Activated effector memory CD4-positive, alpha-beta T cell treated with Interleukin-2 at 50 U/mL for 16 hours (primary cell): Measurements from ENCODE around the gene MYO3B.

Experiments
- DNase-seq: peaks from one replicate; pipeline ENCODE4 v3.0.0-alpha.2; 2020

The MYO3B gene, protein sequence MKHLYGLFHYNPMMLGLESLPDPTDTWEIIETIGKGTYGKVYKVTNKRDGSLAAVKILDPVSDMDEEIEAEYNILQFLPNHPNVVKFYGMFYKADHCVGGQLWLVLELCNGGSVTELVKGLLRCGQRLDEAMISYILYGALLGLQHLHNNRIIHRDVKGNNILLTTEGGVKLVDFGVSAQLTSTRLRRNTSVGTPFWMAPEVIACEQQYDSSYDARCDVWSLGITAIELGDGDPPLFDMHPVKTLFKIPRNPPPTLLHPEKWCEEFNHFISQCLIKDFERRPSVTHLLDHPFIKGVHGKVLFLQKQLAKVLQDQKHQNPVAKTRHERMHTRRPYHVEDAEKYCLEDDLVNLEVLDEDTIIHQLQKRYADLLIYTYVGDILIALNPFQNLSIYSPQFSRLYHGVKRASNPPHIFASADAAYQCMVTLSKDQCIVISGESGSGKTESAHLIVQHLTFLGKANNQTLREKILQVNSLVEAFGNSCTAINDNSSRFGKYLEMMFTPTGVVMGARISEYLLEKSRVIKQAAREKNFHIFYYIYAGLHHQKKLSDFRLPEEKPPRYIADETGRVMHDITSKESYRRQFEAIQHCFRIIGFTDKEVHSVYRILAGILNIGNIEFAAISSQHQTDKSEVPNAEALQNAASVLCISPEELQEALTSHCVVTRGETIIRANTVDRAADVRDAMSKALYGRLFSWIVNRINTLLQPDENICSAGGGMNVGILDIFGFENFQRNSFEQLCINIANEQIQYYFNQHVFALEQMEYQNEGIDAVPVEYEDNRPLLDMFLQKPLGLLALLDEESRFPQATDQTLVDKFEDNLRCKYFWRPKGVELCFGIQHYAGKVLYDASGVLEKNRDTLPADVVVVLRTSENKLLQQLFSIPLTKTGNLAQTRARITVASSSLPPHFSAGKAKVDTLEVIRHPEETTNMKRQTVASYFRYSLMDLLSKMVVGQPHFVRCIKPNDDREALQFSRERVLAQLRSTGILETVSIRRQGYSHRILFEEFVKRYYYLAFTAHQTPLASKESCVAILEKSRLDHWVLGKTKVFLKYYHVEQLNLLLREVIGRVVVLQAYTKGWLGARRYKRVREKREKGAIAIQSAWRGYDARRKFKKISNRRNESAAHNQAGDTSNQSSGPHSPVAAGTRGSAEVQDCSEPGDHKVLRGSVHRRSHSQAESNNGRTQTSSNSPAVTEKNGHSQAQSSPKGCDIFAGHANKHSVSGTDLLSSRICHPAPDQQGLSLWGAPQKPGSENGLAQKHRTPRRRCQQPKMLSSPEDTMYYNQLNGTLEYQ (N-terminal part only)

GRCh38 chr2:170177950-170178781 is at the start of gene MYO3B:
Gene MYO3B, plus strand, starts transcription at chr2:170178147. Its CDS starts 141 bp downstream, at chr2:170178288.
- no peak for DNase-seq

GRCh38 chr2:170139276-170139967 is 38.5 kb upstream of the MYO3B start:
- DNase-seq, result no peak

- DNase-seq, result no peak
These were observed 37.4 kb upstream of the MYO3B start for GRCh38 chr2:170140561-170140960.

GRCh38 chr2:170141865-170142264 is 36.1 kb upstream of the MYO3B start:
- DNase-seq, result no peak

- no peak for DNase-seq
These were observed 35.4 kb upstream of the MYO3B start for GRCh38 chr2:170142502-170142901.

- no peak for DNase-seq
These were observed 34.8 kb upstream of the MYO3B start for GRCh38 chr2:170143045-170143717.

GRCh38 chr2:170144761-170145160 is 33.2 kb upstream of the MYO3B start:
- no peak for DNase-seq

DNA sequence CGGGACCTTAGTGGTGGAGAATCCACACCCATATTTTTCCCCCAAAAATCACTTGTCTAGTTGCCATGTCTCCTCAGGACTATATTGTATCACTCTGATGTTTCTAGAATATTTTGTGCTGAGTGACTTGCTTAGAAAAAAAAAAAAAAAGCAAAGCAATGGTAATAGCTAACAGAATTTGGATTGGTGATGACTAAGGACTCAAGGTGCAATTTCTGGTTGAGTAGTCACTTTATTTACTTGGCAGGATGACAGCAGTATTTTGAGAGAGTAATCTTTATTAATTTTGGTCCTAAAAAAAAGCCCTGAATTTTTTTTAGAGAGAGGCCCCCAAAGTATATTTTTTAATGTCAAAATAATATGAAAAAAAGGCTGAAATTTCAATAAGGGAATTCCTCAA is 32.8 kb upstream of the MYO3B start:
- DNase-seq, result no peak

GRCh38 chr2:170145675-170146432 is 32.1 kb upstream of the MYO3B start:
- no peak for DNase-seq

DNA sequence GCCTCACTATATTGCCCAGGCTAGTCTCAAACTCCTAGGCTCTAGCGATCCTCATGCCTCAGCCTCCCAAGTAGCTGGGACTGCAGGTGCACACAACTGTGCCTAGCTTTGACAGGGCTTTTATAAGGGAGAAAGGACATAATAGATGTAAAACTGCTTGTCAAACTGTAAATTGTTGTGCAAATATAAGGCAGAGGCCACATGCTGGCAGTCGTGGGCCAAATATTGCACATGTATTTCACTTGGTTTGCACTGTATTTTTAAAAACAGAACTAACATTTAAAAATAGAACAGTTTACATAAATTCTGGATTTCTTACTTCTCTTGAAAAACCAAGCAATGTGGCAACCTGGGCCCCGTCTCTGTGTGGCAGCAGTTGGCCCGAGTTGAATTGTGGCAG is 31.2 kb upstream of the MYO3B start:
- DNase-seq, result no peak

DNA sequence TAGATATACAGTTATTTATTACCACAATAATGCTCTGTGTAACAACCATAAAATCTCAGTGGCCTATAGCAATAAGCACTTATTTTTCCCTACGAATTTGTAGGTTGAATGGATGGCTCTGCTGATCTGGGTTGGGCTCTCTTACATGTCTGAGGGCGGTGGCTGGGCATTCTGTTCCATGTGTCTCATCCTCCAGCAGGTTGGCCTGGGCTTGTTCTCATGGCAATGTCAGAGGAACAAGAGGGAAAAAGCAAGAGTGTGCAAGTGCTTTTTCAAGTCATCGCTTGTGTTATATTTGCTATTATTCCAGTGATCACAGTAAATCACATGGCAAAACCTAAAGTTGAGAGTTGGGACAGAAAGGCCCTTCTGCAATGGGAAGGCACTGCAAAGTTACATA is 30.4 kb upstream of the MYO3B start:
- DNase-seq, result no peak

DNA sequence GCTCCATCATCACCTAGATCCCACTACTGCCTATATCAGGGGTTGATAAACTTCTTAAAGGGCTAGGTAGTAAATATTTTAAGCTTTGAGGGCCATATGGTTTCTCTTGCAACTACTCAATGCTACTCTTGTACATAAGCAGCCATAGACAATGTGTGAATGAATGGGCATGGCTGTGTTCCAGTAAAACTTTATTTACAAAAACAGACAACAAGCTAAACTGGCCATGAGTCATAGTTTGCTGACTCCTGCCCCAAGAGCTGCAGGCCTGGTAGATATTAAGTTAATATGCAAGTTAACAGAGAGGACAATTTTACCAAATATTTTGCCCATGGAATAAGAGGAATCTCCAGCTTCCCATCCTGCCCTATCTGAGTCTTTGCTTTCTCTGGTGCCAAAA is 29.8 kb upstream of the MYO3B start:
- DNase-seq, result no peak

GRCh38 chr2:170152421-170152820 is 25.5 kb upstream of the MYO3B start:
- DNase-seq, result no peak

DNA sequence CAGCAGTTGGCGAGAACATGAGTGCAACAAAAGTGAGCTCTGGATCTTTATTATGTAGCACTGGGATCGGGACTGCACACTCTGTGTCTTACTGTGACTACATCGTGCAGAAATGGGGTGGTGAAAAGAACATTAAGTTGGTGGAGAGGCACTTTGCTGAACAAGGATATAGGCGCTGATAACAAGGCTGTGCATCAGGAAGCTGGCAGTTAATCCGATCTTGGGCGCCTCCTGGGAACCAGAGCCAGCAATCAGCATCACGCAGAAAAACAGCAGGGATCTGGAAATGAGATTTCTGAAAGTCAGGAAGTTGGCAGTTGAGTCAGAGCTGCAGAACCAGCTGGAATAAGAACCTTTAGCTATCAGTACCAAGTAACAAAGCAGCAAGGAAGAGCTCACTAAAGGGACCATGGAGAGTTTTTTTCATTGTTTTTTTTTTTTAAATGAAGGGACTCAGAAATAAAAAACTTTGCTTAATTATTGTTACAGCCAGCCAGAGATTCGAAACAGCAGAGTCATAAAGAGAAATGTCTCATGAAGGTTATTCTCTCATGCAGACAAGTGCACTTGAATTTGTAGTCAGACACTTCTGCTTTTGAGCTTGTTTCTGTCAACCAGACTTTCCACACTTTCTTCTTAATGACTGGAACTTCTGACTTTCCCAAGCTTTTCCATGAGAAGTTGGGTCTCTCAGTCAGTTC is 22.8 kb upstream of the MYO3B start:
- no peak for DNase-seq

DNA sequence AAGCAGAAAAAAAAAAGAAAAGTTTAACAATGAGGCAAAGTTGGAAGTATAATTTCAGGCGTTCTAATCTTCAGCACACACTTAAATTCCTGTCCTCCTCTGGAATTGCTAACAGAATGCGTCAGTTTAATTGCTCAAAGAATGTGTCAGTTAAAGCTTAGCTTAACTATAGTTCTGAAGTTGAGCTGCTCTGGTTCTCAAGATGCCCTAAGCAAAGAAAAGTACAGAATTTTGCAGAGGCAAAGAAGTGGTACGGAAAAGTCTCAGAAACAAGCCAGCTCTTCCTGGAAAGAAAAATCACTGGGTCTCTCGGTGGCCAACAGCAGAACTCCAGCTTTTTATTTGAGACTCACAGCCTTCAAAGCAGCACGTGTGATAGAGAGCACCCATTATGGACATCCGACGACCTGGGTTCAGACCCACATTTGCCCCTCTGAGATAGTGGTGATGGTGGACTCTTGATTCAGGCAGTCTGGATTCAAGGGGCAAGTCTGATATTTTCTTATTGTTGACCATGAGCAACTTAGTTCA is 22.2 kb upstream of the MYO3B start:
- DNase-seq, result no peak

GRCh38 chr2:170156592-170156991 is 21.4 kb upstream of the MYO3B start:
- DNase-seq, result no peak

GRCh38 chr2:170157025-170157684 is 20.8 kb upstream of the MYO3B start:
- DNase-seq, result no peak

DNA sequence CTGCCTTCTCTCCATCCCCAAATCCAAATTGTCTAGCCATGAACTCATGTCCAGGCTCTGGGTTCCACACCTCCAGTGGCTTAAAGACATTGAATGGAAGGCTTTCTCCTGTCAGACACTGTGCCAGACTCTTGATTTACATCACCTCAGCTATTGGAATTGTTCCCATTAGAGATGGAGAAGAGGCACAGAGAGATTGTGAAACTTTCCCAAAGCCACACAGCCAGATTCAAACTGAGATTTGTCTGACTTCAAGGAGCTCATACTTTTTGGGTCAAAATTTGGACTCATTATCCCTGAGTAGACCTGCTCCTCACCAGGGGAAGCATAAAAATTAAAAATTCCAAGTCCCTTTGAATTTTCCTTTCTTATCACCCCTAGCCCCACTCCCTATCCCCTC is 18.9 kb upstream of the MYO3B start:
- DNase-seq, result no peak
